Measurements from ENCODE around the gene ZNF106.

GRCh38 chr15:42365921-42366550 lies 124.9 kb downstream of the ZNF106 start:
- no peak for TF ChIP-seq POLR2A (IDR thresholded peaks at IDR 0.05)
- TF ChIP-seq CTCF (IDR thresholded peaks at IDR 0.05) = no peak

Data from adrenal gland (tissue), 5 donors.